Endothelial cell of umbilical vein (primary cell): ENCODE measurements around the gene NANOS3. TPM values are rescaled to one million over a fixed set of nuclear protein-coding genes. Genes with fewer than 3 reads are reported as not detected.

Experiments
- BruUV-seq: library from RNA; stranded (reverse); fragments of 400-500 nt; replicated peaks from 2 replicates; lab custom pipeline; 2021; lab: Mats Ljungman, UMichigan
- CTCF ChIA-PET: fragments of 300-600, 350-600 bp; sonication (Branson Sonifier 250); formaldehyde crosslinking; loops from one replicate; lab custom pipeline; 2021; ENCODE audit warnings: antibody characterized with exemption, inconsistent platforms; lab: Charles Lee
- POLR2A ChIA-PET: fragments of 300-600, 350-600 bp; sonication (Branson Sonifier 250); formaldehyde crosslinking; loops from one replicate; lab custom pipeline; 2021; ENCODE audit warnings: antibody characterized with exemption, inconsistent platforms; lab: Charles Lee
- DNase-seq: peaks from one replicate; pipeline ENCODE4 v3.0.0-alpha.2; 2011; ENCODE audit warnings: low read depth, low spot score
- FAIRE-seq: peaks from 2 replicates; lab custom pipeline; 2011; peaks lifted over from hg19 to GRCh38; lab: Jason Lieb, UNC
- H2AFZ ChIP-seq: 2 replicates; pipeline ENCODE4 v1.6.0; 2012; ENCODE audit warnings: low read depth, low read length, control low read depth, inconsistent platforms
- H3K27ac ChIP-seq: 2 replicates; pipeline ENCODE4 v1.5.1; 2011; ENCODE audit warnings: low read depth, mild to moderate bottlenecking, control low read depth, low read length, moderate library complexity; ENCODE audit not compliant: insufficient read depth
- H3K27me3 ChIP-seq, 2 experiments: 2 replicates each; pipeline versions ENCODE4 v1.6.0 to v1.6.1; 2011; ENCODE audit warnings: low read length in 2 of 2, mixed read lengths in 1 of 2; ENCODE audit not compliant: control insufficient read depth in 2 of 2, insufficient read depth in 2 of 2
- H3K36me3 ChIP-seq, 2 experiments: 2 replicates in 1 of 2; 3 replicates in 1 of 2; pipeline ENCODE4 v1.5.1; 2011; ENCODE audit warnings: low read length in 2 of 2, mild to moderate bottlenecking in 1 of 2, moderate library complexity in 1 of 2; ENCODE audit not compliant: control insufficient read depth in 2 of 2, insufficient read depth in 2 of 2; ENCODE audit errors: extremely low read depth in 1 of 2
- H3K4me1 ChIP-seq: 3 replicates; pipeline ENCODE4 v1.5.1; 2011; ENCODE audit warnings: mild to moderate bottlenecking, low read length; ENCODE audit not compliant: control insufficient read depth, insufficient read depth; ENCODE audit errors: extremely low read depth
- H3K4me2 ChIP-seq: 2 replicates; pipeline ENCODE4 v1.6.1; 2011; ENCODE audit warnings: low read length, control low read depth, mixed read lengths; ENCODE audit not compliant: insufficient read depth
- H3K4me3 ChIP-seq, 3 experiments: fragments of 200-600 bp in 1 of 3; sonication (generic), shearing (Covaris generic) in 1 of 3; replicated peaks in 1 of 3; 2 replicates each; pipeline ENCODE4 v1.5.1; 2011 to 2016; ENCODE audit warnings: control low read depth in 3 of 3, low read length in 3 of 3, mild to moderate bottlenecking in 2 of 3, inconsistent platforms in 1 of 3, low read depth in 1 of 3, moderate library complexity in 1 of 3; ENCODE audit not compliant: insufficient read depth in 1 of 3
- H3K79me2 ChIP-seq: 2 replicates; pipeline ENCODE4 v1.6.0; 2012; ENCODE audit warnings: low read length, inconsistent platforms; ENCODE audit not compliant: control insufficient read depth, insufficient read depth
- H3K9ac ChIP-seq: replicated peaks from 2 replicates; pipeline ENCODE3; 2011; ENCODE audit warnings: low read length, control low read depth; ENCODE audit not compliant: insufficient read depth; ENCODE audit errors: extremely low read depth
- H3K9me1 ChIP-seq: replicated peaks from 3 replicates; pipeline ENCODE4 v1.6.0; 2011; ENCODE audit warnings: mild to moderate bottlenecking, low read length; ENCODE audit not compliant: control insufficient read depth, insufficient read depth; ENCODE audit errors: extremely low read depth
- H3K9me3 ChIP-seq: replicated peaks from 2 replicates; pipeline ENCODE4 v1.5.1; 2012; ENCODE audit warnings: low read length, inconsistent platforms; ENCODE audit not compliant: control insufficient read depth, insufficient read depth
- H4K20me1 ChIP-seq: replicated peaks from 2 replicates; pipeline ENCODE3; 2011; ENCODE audit warnings: mild to moderate bottlenecking, low read length; ENCODE audit not compliant: control insufficient read depth, insufficient read depth; ENCODE audit errors: extremely low read depth
- FOS ChIP-seq: IDR thresholded peaks from 2 replicates; pipeline ENCODE4 v1.6.1; 2011; ENCODE audit warnings: mild to moderate bottlenecking, low read length, moderate library complexity, borderline replicate concordance; ENCODE audit not compliant: insufficient read depth
- JUN ChIP-seq: IDR thresholded peaks from 2 replicates; pipeline ENCODE4 v1.6.1; 2011; ENCODE audit warnings: borderline replicate concordance, low read depth; ENCODE audit not compliant: insufficient read length, insufficient read depth
- MAX ChIP-seq: IDR thresholded peaks from 2 replicates; pipeline ENCODE4 v1.6.1; 2011; ENCODE audit not compliant: insufficient read depth, insufficient read length
- POLR2A ChIP-seq: IDR thresholded peaks from 2 replicates; pipeline ENCODE4 v1.6.1; 2012; ENCODE audit warnings: low read depth, mild to moderate bottlenecking, control low read depth, low read length
- dilution Hi-C: fragments of 300-500 bp; cut with MboI; formaldehyde crosslinking; loops from one replicate; pipeline ENCODE4 v1.15.0; 2019; ENCODE audit warnings: low sequenced_read_pairs; ENCODE audit not compliant: extremely low pct_ligation_motif_present
- intact Hi-C: fragments of 100-400 bp; cut with micrococcal nuclease; formaldehyde crosslinking; loops from one replicate; pipeline ENCODE4 v1.10.0; 2022
- polyA plus RNA-seq, 4 experiments: library from polyadenylated mRNA; depleted of rRNA in 3 of 4; stranded (reverse) in 3 of 4; unstranded in 1 of 4; fragments of >200 nt; gene quantifications; 2 replicates each; pipeline versions ENCODE4 v1.2.1 to v1.2.3, GENCODE V29; 2011 to 2012; ENCODE audit warnings: missing spikeins in 1 of 4
- total RNA-seq: library from RNA; stranded (reverse); gene quantifications from 2 replicates; pipeline ENCODE4 v1.2.3, GENCODE V29; 2021

Gene NANOS3
- total and polyA plus RNA-seq, 2 donors (not counting 3 experiments of a cell fraction or from before 2014, with no cell fraction given) = 1.0 to 4.4 TPM

DNA sequence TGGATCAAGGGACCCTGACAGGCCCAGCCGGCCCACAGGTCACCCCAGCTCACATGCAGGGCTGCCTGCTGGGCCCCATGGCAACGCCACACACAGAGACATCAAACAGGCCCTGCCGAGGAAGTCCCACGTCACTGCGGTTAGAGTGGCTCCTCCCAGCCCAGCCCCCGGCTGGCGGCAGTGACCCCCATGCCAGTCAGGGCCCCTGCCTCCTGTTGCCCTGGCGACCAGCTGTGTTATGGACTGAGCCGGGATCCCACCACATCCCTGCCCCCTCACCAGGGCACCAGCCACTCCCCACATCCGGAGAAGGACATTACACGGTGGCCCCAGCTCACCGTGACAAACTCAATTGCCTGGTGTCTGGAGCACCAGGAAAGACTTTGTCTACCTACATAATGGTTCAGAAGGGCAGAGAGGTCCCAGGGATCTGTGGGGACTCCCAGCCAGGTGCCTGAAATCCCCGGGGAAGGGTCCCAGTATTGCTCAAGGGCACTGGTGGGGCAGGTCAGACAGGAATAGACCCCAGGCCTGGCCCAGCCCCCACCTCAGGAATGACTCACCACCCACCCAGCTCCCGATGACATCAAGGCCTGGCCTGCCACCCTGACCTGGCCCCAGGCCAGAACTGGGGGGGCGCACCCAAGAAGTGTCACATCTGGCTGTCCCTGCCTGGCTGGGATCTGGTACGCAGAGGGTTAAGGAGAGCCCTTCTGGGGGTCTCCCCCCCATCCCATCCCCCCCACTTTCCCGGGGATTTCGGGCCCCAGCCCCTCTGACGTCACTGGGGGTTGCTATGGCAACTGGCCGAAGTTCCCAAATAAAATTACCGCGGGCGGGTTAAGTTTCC is 30.2 kb upstream of the NANOS3 start:
- intact Hi-C loops (loop anchor here (1.0 kb wide), 2 partner anchors 7 to 16 kb away; no protein-coding TSS in a partner anchor), dilution Hi-C loops (no loop called here)
- Histone ChIP-seq H3K27me3 (no peaks in the 10 kb centered on the region), H2AFZ (no peak overlapping the region), H3K4me1 (peaks cover 43% of the 10 kb centered on the region), H3K4me3 (peak overlapping the region in 1 of 3 experiments; percentile 48), H4K20me1 (no peaks in the 10 kb centered on the region), H3K9ac (peak overlapping the region; percentile 96), H3K27ac (peak overlapping the region; percentile 99), H3K9me3 (no peaks in the 10 kb centered on the region), H3K4me2 (peak overlapping the region; percentile 53), H3K9me1 (no peaks in the 10 kb centered on the region), H3K36me3 (no peaks in the 10 kb centered on the region), H3K79me2 (peaks cover 12% of the 10 kb centered on the region)
- DNase-seq (peak; percentile 88), FAIRE-seq (peak; percentile 92)
- POLR2A ChIA-PET = interaction anchor here (0.6 to 2.4 kb wide), 3 partner anchors 10 to 50 kb away, joined by 3 to 12 read pairs (median 12); no protein-coding TSS in a partner anchor
- CTCF ChIA-PET = interaction anchor here (0.7 to 3.1 kb wide), 4 partner anchors 7 to 62 kb away, joined by 3 to 19 read pairs (median 6); no protein-coding TSS in a partner anchor
- peak; percentile 72 for TF ChIP-seq JUN
- peak; percentile 47 for TF ChIP-seq MAX
- TF ChIP-seq FOS = peak; percentile 80
- no peak for TF ChIP-seq POLR2A
- BruUV-seq = TSS peak; percentile 31
